Right lobe of liver (tissue), 4 donors: ENCODE data around the gene PTTG1.

Experiments
- POLR2A ChIP-seq: fragments of 450-650 bp; IDR thresholded peaks from one replicate; pipeline ENCODE4 v1.6.1; 2017; ENCODE audit warnings: antibody characterized with exemption, mild to moderate bottlenecking
- TF ChIP-seq, protein P1 (sequence below), 4 donors: fragments of 200-600 bp in 3 of 4; fragments of 450-650 bp in 1 of 4; IDR thresholded peaks; one replicate each; pipeline versions ENCODE4 v1.5.1 to v1.8.0; 2016 to 2022; ENCODE audit warnings: antibody characterized with exemption in 4 of 4, mild to moderate bottlenecking in 2 of 4
- donor health status: DM: no; HTN: no; CAD: no.
- donor health status: DM: no; HTN: no; CAD: no.
- donor health status: DM: no; HTN: yes; CAD: no.

DNA sequence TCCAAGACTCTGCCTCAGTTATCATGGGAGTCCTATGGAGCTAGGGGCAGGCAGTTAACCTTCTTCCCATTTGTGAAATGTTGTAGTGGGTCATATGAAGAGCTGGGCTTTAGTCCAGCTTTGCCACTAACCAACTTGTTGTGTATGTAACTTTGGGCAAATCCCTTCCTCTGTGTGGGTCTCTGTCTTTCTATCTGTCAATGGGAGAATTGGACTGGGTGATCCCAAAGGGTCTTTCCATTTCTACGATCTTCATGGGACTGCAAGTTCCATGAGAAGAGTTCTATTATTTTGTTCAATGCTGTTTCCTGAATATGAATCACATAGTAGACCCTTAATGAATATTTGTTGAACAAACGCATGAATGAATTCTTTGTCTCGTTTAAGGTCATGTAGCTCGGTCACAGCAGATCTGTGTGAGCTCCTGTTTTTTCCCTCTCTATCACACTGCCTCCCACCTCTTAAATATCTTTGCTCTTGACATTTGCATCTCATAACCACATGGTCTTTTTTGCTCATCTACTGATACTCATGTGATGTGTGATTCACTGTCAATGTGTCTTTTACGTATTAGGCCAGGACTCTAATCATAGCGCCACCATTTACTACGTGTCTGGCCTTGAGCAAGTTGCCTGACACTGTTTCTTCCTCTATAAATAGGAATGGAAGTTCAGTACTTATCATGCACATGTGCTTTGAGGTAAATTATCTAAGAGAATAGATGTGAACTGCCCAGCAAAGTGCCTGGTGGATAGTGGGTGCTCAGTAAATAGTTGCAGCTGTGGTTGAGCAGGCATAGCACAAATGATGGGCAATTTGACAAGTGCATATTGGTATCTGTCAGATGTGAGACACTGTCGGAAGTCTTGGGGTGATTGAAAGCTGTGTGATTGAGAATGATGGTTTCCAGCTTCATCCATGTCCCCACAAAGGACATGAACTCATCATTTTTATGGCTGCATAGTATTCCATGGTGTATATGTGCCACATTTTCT lies 37.4 kb downstream of the PTTG1 start:
- TF ChIP-seq, protein P1, sequence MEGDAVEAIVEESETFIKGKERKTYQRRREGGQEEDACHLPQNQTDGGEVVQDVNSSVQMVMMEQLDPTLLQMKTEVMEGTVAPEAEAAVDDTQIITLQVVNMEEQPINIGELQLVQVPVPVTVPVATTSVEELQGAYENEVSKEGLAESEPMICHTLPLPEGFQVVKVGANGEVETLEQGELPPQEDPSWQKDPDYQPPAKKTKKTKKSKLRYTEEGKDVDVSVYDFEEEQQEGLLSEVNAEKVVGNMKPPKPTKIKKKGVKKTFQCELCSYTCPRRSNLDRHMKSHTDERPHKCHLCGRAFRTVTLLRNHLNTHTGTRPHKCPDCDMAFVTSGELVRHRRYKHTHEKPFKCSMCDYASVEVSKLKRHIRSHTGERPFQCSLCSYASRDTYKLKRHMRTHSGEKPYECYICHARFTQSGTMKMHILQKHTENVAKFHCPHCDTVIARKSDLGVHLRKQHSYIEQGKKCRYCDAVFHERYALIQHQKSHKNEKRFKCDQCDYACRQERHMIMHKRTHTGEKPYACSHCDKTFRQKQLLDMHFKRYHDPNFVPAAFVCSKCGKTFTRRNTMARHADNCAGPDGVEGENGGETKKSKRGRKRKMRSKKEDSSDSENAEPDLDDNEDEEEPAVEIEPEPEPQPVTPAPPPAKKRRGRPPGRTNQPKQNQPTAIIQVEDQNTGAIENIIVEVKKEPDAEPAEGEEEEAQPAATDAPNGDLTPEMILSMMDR (IDR thresholded peaks at IDR 0.05): no peak
- TF ChIP-seq POLR2A: no peak
